ENCODE measurements around the gene TOMM70.

DNA sequence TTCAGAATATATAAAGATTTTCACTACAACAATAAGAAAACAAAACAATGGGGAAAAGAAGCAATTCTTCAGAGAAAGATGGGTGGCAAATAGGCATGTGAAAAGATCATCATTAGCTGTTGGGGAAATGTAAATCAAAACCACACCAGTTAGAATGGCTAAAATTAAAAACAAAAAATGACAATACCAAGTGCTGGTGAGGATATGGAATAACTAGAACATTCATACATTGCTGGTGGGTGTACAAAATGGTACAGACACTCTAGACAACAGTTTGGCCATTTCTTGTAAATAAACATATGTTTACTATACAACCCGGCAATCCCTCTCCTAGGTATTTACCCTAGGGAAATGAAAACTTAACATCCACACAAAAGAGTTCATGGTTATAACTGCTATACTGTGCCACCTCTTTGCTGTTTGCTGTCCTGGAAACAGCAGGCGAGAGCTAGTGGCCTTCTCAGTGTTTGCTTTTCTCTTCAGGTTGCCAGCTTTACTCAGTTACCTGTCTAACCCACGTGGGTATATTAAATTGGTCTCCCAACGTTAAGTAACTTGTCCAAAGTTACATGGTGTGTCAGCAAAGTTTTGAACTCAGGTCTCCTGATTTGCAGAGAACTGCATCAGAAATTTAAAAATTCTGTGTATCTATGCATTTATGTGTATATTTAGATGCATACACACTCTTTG, 70.9 kb downstream of the TOMM70 start:
- TF ChIP-seq POLR2A (IDR thresholded peaks at IDR 0.05): no peak
- TF ChIP-seq, protein P1, sequence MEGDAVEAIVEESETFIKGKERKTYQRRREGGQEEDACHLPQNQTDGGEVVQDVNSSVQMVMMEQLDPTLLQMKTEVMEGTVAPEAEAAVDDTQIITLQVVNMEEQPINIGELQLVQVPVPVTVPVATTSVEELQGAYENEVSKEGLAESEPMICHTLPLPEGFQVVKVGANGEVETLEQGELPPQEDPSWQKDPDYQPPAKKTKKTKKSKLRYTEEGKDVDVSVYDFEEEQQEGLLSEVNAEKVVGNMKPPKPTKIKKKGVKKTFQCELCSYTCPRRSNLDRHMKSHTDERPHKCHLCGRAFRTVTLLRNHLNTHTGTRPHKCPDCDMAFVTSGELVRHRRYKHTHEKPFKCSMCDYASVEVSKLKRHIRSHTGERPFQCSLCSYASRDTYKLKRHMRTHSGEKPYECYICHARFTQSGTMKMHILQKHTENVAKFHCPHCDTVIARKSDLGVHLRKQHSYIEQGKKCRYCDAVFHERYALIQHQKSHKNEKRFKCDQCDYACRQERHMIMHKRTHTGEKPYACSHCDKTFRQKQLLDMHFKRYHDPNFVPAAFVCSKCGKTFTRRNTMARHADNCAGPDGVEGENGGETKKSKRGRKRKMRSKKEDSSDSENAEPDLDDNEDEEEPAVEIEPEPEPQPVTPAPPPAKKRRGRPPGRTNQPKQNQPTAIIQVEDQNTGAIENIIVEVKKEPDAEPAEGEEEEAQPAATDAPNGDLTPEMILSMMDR (IDR thresholded peaks at IDR 0.05): no peak
